Panc1 (cell line): ENCODE data around the gene ERFL.

ENCODE experiments used
- CTCF ChIP-seq: fragments of 450-650 bp; IDR thresholded peaks from 2 replicates; pipeline ENCODE4 v1.5.1; 2017; ENCODE audit warnings: mild to moderate bottlenecking
- POLR2AphosphoS5 ChIP-seq: IDR thresholded peaks from 2 replicates; pipeline ENCODE4 v1.6.1; 2012; ENCODE audit warnings: mild to moderate bottlenecking, low read depth, low read length, moderate library complexity
- REST ChIP-seq, 2 experiments: IDR thresholded peaks; 2 replicates each; pipeline ENCODE4 v1.6.1; 2011 to 2012; ENCODE audit warnings: low read depth in 2 of 2, control low read depth in 1 of 2, low read length in 1 of 2, mild to moderate bottlenecking in 1 of 2, moderate library complexity in 1 of 2; ENCODE audit not compliant: insufficient read depth in 1 of 2
- SIN3A ChIP-seq: IDR thresholded peaks from 2 replicates; pipeline ENCODE4 v1.6.1; 2012; ENCODE audit warnings: low read depth, mild to moderate bottlenecking, low read length, moderate library complexity, borderline replicate concordance; ENCODE audit not compliant: insufficient read depth
- TCF7L2 ChIP-seq: IDR thresholded peaks from 2 replicates; pipeline ENCODE4 v1.6.1; 2011; ENCODE audit warnings: mild to moderate bottlenecking, low read depth, low read length, inconsistent platforms

- no peak for TF ChIP-seq CTCF
- TF ChIP-seq POLR2AphosphoS5: no peak
- no peak for TF ChIP-seq REST (IDR thresholded peaks at IDR 0.05; ENCODE audit: insufficient read depth in 1 of 2, low read depth in 2 of 2, low read length in 1 of 2)
- TF ChIP-seq SIN3A: no peak
- no peak for TF ChIP-seq TCF7L2
These were observed 36.9 kb upstream of the ERFL start for GRCh38 chr19:41965106-41965505.
